ENCODE measurements around the gene AQP6.

AQP6 gene

DNA sequence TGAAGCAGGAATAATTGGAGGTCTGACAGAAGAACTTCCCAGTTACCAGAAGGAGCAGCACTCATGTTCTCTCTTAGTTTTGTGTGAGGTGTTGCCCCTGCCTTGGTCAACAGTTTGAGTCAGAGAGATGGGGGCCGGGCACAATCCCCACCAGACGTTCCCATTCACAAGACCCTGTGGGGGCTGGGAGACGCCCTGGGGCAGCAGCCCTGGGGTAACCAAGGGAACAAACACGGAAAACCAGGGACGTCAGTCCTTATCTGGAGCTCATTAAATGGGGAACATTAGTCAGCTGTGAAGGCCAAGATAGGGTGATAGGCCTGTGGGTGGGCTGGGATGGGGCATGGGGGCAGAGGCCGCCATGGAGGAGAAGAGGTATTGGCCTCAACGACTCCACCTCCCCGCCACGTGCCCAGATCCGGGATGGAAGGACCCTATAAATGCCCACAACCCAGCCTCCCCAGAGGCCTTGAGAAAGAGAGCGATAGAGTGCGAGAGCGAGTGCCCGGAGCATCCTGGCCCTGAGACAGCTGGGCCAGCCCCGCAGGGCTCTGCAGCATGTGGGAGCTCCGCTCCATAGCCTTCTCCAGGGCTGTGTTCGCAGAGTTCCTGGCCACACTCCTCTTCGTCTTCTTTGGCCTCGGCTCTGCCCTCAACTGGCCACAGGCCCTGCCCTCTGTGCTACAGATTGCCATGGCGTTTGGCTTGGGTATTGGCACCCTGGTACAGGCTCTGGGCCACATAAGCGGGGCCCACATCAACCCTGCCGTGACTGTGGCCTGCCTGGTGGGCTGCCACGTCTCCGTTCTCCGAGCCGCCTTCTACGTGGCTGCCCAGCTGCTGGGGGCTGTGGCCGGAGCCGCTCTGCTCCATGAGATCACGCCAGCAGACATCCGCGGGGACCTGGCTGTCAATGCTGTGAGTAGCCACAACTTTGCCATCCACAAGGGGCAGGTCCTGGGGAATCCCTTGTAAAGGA lies 22.2 kb upstream of the AQP6 start, which contains the start of gene AQP2:
Gene AQP2 (plus strand): TSS at position 465 of the 979 bp plus-strand sequence. CDS start 94 bp downstream, at position 559.
- peaks cover 12% of the 10 kb centered on the region for H3K27me3 Mint-ChIP-seq

GRCh38 chr12:49951411-49952240 lies 21.1 kb upstream of the AQP6 start:
- Mint-ChIP-seq H3K27ac (no peak overlapping the region), H3K27me3 (peaks cover 16% of the 10 kb centered on the region), H3K4me1 (no peaks in the 10 kb centered on the region), H3K4me3 (no peak overlapping the region), H3K36me3 (no peaks in the 10 kb centered on the region), H3K9me3 (no peaks in the 10 kb centered on the region)

More for the DNA sequence above, 22.2 kb upstream of the AQP6 start, which contains the start of gene AQP2:
- no peaks in the 10 kb centered on the region for H3K36me3 Mint-ChIP-seq
- H3K27ac Mint-ChIP-seq, result no peak within 1 kb of the TSS
- peaks cover 7% of the 10 kb centered on the region for H3K4me1 Mint-ChIP-seq
- H3K9me3 Mint-ChIP-seq, result no peaks in the 10 kb centered on the region
- no peak within 1 kb of the TSS for H3K4me3 Mint-ChIP-seq

- no peak overlapping the region for H3K27ac Mint-ChIP-seq
- H3K27me3 Mint-ChIP-seq, result peaks cover 24% of the 10 kb centered on the region
- H3K4me3 Mint-ChIP-seq, result no peak overlapping the region
- H3K36me3 Mint-ChIP-seq, result no peaks in the 10 kb centered on the region
- H3K4me1 Mint-ChIP-seq, result no peaks in the 10 kb centered on the region
- H3K9me3 Mint-ChIP-seq, result no peaks in the 10 kb centered on the region
These were observed 20.2 kb upstream of the AQP6 start for GRCh38 chr12:49952391-49953055.

DNA sequence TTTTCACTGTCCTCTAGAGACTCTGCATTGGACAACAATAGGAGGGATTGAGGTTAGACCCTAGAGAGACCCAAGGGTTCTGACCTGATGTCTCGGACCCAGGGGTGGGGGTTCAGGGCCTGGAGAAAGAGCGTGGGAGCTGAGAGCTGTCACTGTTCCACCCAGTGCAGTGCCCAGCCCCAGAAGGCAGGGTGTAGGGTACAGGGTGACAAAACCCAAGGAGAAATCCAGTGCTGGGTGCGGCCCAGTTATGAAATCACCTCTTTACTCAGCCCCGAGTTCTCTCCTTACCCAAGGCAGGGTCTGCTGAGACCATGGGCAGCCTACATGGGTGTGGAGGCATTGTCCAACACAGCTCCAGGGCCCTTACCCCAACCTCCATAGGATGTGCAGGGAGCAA lies 19.6 kb upstream of the AQP6 start:
- Mint-ChIP-seq H3K9me3 (no peaks in the 10 kb centered on the region), H3K36me3 (no peaks in the 10 kb centered on the region), H3K4me3 (no peak overlapping the region), H3K27me3 (peaks cover 30% of the 10 kb centered on the region), H3K4me1 (no peaks in the 10 kb centered on the region), H3K27ac (no peak overlapping the region)

- Mint-ChIP-seq H3K4me3 (no peak overlapping the region), H3K27ac (no peak overlapping the region), H3K9me3 (no peaks in the 10 kb centered on the region), H3K27me3 (peaks cover 39% of the 10 kb centered on the region), H3K4me1 (no peaks in the 10 kb centered on the region), H3K36me3 (no peaks in the 10 kb centered on the region)
These were observed 18.5 kb upstream of the AQP6 start for GRCh38 chr12:49953961-49954846.

GRCh38 chr12:49954863-49955830 lies 17.6 kb upstream of the AQP6 start:
- H3K9me3 Mint-ChIP-seq, result no peaks in the 10 kb centered on the region
- H3K27me3 Mint-ChIP-seq, result peaks cover 46% of the 10 kb centered on the region
- H3K4me3 Mint-ChIP-seq, result no peak overlapping the region
- H3K36me3 Mint-ChIP-seq, result no peaks in the 10 kb centered on the region
- peaks cover under 1% of the 10 kb centered on the region for H3K4me1 Mint-ChIP-seq
- H3K27ac Mint-ChIP-seq, result no peak overlapping the region

DNA sequence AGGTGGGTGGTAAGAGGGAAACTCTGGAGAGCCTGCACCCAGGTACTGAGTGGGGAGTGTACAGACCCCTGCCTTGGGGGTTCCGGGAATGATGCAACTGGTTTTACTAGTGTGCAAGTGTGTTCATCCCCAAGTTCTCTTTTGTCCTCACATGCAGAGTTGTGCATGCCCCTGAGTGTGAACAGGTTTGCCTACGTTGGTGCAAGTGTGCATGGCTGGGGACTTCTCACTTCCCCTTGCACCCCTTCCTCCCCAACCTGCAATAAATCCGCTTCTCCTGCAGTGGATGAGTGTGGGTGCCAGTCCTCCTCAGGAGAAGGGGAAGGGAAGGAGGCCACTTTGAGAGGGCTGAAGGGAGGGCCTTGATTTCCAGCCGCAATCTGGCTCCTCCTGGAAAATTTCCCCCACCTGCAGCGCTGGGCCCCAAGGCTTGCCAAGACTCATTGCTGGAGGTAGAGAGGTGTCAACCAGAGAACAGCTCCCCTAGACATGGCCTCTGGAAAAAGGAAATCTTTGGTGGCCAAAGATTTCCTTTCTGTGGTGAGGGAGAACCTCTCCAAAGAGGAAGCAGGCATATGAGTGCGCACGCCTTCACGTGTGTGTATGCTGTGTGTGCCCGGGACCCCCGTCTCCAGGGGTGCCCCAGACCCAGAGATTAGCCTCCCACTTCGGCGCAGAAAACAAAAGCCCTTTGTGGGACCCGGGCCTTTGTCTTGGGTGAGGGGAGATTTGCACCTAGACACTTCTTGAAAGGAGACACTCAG lies 16.7 kb upstream of the AQP6 start:
- no peak overlapping the region for H3K4me3 Mint-ChIP-seq
- no peaks in the 10 kb centered on the region for H3K36me3 Mint-ChIP-seq
- peaks cover 53% of the 10 kb centered on the region for H3K27me3 Mint-ChIP-seq
- no peak overlapping the region for H3K27ac Mint-ChIP-seq
- peaks cover 7% of the 10 kb centered on the region for H3K4me1 Mint-ChIP-seq
- H3K9me3 Mint-ChIP-seq, result no peaks in the 10 kb centered on the region

DNA sequence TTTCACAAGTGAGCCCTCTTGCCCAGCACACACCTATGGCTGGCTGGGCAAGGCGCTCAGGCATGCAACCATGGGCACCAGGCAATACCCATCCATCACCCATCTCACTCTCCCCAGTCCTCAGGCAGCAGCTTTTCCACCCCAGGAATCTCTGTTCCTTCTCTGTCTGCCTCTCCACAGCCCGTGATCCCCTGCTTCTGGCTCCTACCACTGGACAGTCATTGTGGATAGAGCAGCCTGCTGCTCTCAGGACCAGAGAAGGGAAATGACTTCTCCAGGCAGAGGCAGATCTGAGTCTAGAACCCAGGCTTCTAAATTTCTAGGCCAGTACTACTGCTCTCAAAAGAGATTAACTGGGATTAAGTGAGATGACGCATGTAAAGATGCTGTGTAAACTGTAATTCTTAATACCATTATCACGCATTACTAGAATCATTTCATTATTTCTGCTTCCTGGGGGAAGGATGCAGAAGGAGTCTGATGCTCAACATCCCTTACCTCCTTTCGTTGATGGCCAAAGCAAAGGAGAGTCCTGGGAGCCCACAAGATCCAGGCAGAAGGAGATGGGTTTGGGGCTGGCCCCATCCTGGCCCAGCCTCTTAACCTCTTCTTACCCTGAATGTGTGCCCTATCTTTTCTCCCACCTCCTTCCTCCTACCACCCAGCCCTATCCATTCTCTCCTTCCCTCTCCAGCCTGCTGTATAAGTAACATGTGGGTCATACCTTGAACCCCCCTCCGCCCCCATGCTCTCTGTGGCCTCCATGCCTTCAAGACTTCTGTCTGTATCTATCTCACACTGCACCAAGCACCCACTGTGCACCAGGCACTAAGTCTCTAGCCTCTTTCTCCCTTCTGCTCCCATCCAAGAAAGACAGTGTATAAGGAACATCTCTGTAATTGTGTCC lies 15.8 kb upstream of the AQP6 start:
- no peaks in the 10 kb centered on the region for H3K36me3 Mint-ChIP-seq
- H3K27me3 Mint-ChIP-seq, result peaks cover 53% of the 10 kb centered on the region
- H3K4me3 Mint-ChIP-seq, result no peak overlapping the region
- peaks cover 7% of the 10 kb centered on the region for H3K4me1 Mint-ChIP-seq
- H3K27ac Mint-ChIP-seq, result no peak overlapping the region
- no peaks in the 10 kb centered on the region for H3K9me3 Mint-ChIP-seq

DNA sequence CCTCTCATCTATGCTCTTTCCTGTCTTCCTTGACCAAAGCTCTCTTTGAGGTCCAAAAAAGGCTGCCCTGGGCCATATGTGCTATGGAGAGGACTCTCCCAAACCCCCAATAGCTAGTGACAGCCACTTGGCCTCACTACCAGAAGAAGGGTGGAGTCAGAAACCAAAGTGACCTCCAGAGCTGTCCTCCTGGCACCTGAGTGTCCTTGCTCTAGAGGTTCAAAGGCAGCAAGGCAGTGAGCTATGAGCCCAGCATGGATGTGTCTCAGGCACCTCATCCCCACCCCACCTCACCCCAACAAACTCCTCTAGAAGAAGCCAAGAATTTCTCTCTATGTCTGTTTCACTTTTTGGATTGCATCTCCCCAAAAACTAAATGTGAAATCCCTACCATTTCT lies 15.2 kb upstream of the AQP6 start:
- Mint-ChIP-seq H3K27ac (no peak overlapping the region), H3K4me1 (peaks cover 7% of the 10 kb centered on the region), H3K36me3 (no peaks in the 10 kb centered on the region), H3K9me3 (no peaks in the 10 kb centered on the region), H3K27me3 (peaks cover 54% of the 10 kb centered on the region), H3K4me3 (no peak overlapping the region)

GRCh38 chr12:49959685-49960473 lies 12.9 kb upstream of the AQP6 start:
- peaks cover 53% of the 10 kb centered on the region for H3K27me3 Mint-ChIP-seq
- no peaks in the 10 kb centered on the region for H3K9me3 Mint-ChIP-seq
- H3K27ac Mint-ChIP-seq, result no peak overlapping the region
- H3K36me3 Mint-ChIP-seq, result no peaks in the 10 kb centered on the region
- peak overlapping the region; percentile 70 for H3K4me3 Mint-ChIP-seq
- peaks cover 7% of the 10 kb centered on the region for H3K4me1 Mint-ChIP-seq

DNA sequence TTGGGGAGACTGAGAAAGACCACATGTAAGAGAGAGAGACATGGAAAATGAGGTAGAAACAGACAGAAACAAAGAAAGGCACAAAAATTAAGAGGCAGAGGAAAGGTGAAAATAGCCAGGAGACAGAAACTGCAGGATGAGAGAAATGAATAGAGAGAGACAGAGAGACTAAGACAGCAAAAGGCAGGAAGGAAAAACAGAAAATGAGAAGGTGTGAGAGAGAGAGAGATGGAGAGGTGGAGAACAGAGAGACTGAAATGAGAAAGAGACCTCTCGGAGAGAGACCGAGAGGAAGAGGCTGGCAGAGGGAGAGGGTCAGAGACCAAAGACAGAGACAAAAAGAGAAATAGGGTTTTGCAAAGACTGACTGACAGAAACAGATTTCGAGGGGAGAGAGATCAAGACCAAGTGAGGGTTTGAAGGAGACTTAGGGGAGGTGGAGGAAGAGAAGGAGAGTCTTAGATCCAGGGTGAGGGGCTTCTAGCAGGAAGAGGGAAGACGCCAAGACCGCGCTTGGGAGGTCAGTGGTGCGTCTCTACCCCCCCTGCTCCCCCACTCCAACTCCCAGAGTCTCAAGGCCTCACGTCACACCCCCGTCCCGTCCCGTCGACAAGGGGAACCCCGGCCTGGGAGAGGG lies 12.2 kb upstream of the AQP6 start:
- Mint-ChIP-seq H3K4me3 (peak overlapping the region; percentile 70), H3K27ac (no peak overlapping the region), H3K9me3 (no peaks in the 10 kb centered on the region), H3K27me3 (peaks cover 53% of the 10 kb centered on the region), H3K36me3 (no peaks in the 10 kb centered on the region), H3K4me1 (peaks cover 7% of the 10 kb centered on the region)

Data from activated naive CD4-positive, alpha-beta T cell treated with anti-CD3 and anti-CD28 coated beads, Interleukin-2, amount 50 U/mL, for 24 hours (primary cell).